ENCODE measurements around the gene POLR2M.

POLR2M gene

DNA sequence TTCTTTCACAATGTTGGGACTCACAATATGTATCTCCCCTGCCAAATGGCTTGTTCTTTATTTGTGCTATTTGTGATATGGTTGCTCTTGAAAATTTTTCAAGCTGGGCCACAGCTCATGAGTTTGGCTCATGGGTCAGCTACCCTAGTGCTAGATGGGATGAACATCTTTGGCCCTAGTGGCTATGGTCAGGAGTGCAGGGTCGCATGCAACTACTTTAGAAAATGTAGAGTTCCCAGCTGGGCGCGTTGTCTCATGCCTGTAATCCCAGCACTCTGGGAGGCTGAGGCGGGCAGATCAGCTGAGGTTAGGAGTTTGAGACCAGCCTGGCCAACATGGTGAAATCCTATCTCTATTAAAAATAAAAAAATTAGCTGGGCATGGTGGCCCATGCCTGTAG, 55.8 kb downstream of the POLR2M start:
- no peak for TF ChIP-seq EZH2phosphoT487 (conservative IDR thresholded peaks at IDR 0.05; ENCODE audit: low read length)
- TF ChIP-seq, protein P1, sequence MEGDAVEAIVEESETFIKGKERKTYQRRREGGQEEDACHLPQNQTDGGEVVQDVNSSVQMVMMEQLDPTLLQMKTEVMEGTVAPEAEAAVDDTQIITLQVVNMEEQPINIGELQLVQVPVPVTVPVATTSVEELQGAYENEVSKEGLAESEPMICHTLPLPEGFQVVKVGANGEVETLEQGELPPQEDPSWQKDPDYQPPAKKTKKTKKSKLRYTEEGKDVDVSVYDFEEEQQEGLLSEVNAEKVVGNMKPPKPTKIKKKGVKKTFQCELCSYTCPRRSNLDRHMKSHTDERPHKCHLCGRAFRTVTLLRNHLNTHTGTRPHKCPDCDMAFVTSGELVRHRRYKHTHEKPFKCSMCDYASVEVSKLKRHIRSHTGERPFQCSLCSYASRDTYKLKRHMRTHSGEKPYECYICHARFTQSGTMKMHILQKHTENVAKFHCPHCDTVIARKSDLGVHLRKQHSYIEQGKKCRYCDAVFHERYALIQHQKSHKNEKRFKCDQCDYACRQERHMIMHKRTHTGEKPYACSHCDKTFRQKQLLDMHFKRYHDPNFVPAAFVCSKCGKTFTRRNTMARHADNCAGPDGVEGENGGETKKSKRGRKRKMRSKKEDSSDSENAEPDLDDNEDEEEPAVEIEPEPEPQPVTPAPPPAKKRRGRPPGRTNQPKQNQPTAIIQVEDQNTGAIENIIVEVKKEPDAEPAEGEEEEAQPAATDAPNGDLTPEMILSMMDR (IDR thresholded peaks at IDR 0.05; ENCODE audit: insufficient read depth, low read length, poor library complexity, severe bottlenecking) = no peak

GRCh38 chr15:57763176-57763964, 56.9 kb downstream of the POLR2M start:
- Histone ChIP-seq H3K9me2 (replicated peaks; ENCODE audit: insufficient read depth, low read length) (no peaks in the 10 kb centered on the region), H3K4me2 (ENCODE audit: low read depth, low read length, poor library complexity, severe bottlenecking) (no peak overlapping the region)

More for the DNA sequence above, 55.8 kb downstream of the POLR2M start:
- H2AFZ ChIP-seq (ENCODE audit: low read depth, low read length, severe bottlenecking) = no peak overlapping the region
- no peaks in the 10 kb centered on the region for H3K79me2 ChIP-seq (ENCODE audit: insufficient read depth, low read length)
- H3F3A ChIP-seq (ENCODE audit: insufficient read depth) = no peaks in the 10 kb centered on the region
- no peak overlapping the region for H3K4me3 ChIP-seq (ENCODE audit: insufficient read depth, low read length, poor library complexity, severe bottlenecking)
- no peaks in the 10 kb centered on the region for H4K20me1 ChIP-seq (ENCODE audit: low read depth, low read length)
- H3K27ac ChIP-seq (ENCODE audit: low read depth, low read length) = no peak overlapping the region
- no peaks in the 10 kb centered on the region for H3K9me3 ChIP-seq (ENCODE audit: insufficient read depth, low read length)
- H3K9me2 ChIP-seq (replicated peaks; ENCODE audit: insufficient read depth, low read length) = no peaks in the 10 kb centered on the region
- H3K9ac ChIP-seq (ENCODE audit: low read length) = no peak overlapping the region
- H3K27me3 ChIP-seq (ENCODE audit: low read length) = no peaks in the 10 kb centered on the region
- no peaks in the 10 kb centered on the region for H3K36me3 ChIP-seq (ENCODE audit: low read length)
- no peak overlapping the region for H3K4me2 ChIP-seq (ENCODE audit: low read depth, low read length, poor library complexity, severe bottlenecking)

More at GRCh38 chr15:57763176-57763964, 56.9 kb downstream of the POLR2M start:
- no peak overlapping the region for H3K27ac ChIP-seq (ENCODE audit: low read depth, low read length)
- TF ChIP-seq, protein P1 (IDR thresholded peaks at IDR 0.05; ENCODE audit: insufficient read depth, low read length, poor library complexity, severe bottlenecking) = no peak
- TF ChIP-seq EZH2phosphoT487 (conservative IDR thresholded peaks at IDR 0.05; ENCODE audit: low read length) = no peak
- H3F3A ChIP-seq (ENCODE audit: insufficient read depth) = no peaks in the 10 kb centered on the region
- no peaks in the 10 kb centered on the region for H4K20me1 ChIP-seq (ENCODE audit: low read depth, low read length)
- H3K4me3 ChIP-seq (ENCODE audit: insufficient read depth, low read length, poor library complexity, severe bottlenecking) = no peak overlapping the region
- H2AFZ ChIP-seq (ENCODE audit: low read depth, low read length, severe bottlenecking) = no peak overlapping the region
- no peaks in the 10 kb centered on the region for H3K27me3 ChIP-seq (ENCODE audit: low read length)
- H3K9me3 ChIP-seq (ENCODE audit: insufficient read depth, low read length) = no peaks in the 10 kb centered on the region
- no peaks in the 10 kb centered on the region for H3K36me3 ChIP-seq (ENCODE audit: low read length)
- no peak overlapping the region for H3K9ac ChIP-seq (ENCODE audit: low read length)
- no peaks in the 10 kb centered on the region for H3K79me2 ChIP-seq (ENCODE audit: insufficient read depth, low read length)

Data from SU-DHL-6 (cell line).